ENCODE results near the gene PTEN. TPM values are rescaled to one million over a fixed set of nuclear protein-coding genes. Genes with fewer than 3 reads are reported as not detected.

The PTEN gene
- total RNA-seq, 4 donors from 2014 or later = 90.8 to 146 (median 112) TPM

DNA sequence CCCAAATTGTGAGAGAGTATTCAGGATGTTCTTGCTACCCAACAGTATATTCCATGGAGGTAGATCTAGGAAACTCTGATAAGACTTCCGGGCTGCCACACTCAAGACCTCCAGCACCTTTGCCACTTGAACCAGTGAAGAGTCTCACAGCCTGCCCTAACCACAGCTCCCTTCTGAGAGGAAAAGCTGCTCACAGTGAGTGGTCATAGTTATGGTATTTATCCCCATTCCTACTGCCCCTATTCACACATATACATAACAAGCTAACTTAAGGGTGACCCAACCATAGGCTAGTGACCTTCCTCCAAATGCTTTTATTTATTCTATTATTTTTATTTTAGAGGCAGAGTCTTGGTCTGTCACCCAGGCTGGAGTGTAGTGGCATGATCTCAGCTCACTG lies 156.3 kb downstream of the PTEN start:
- 100% methylated on average over 1 of the region's 1 CpG for WGBS, 2 donors (ENCODE audit: low coverage in 1 of 2)
- H3K4me1 ChIP-seq = no peaks in the 10 kb centered on the region
- no peak for TF ChIP-seq POLR2A (IDR thresholded peaks at IDR 0.05)
- TF ChIP-seq, protein P1, sequence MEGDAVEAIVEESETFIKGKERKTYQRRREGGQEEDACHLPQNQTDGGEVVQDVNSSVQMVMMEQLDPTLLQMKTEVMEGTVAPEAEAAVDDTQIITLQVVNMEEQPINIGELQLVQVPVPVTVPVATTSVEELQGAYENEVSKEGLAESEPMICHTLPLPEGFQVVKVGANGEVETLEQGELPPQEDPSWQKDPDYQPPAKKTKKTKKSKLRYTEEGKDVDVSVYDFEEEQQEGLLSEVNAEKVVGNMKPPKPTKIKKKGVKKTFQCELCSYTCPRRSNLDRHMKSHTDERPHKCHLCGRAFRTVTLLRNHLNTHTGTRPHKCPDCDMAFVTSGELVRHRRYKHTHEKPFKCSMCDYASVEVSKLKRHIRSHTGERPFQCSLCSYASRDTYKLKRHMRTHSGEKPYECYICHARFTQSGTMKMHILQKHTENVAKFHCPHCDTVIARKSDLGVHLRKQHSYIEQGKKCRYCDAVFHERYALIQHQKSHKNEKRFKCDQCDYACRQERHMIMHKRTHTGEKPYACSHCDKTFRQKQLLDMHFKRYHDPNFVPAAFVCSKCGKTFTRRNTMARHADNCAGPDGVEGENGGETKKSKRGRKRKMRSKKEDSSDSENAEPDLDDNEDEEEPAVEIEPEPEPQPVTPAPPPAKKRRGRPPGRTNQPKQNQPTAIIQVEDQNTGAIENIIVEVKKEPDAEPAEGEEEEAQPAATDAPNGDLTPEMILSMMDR (IDR thresholded peaks at IDR 0.05) = no peak
- no peak for TF ChIP-seq EP300 (IDR thresholded peaks at IDR 0.05)
- no peak for TF ChIP-seq POLR2AphosphoS5 (IDR thresholded peaks at IDR 0.05)
- no peak overlapping the region for H3K27ac ChIP-seq
- H3K4me3 ChIP-seq = no peak overlapping the region
- no peaks in the 10 kb centered on the region for H3K9me3 ChIP-seq
- no peaks in the 10 kb centered on the region for H3K36me3 ChIP-seq
- ATAC-seq = no peak
- no peaks in the 10 kb centered on the region for H3K27me3 ChIP-seq

Small RNAs within 50 kb of the gene (small RNA-seq; reads per million reads assigned to genes)
- gene RF00284 (0 reads per million in 4 donors), gene RN7SL78P (0 reads per million in 4 donors)

Other genes with a start within 250 kb of the PTEN start
- gene PAPSS2, start 203.7 kb upstream of the PTEN start, total RNA-seq = 10 to 100 TPM in 3 of 4 donors, 1 to 10 TPM in 1; 4.4 to 20.1 (median 14.1) TPM
- 10 to 100 TPM; 36.6 to 52.8 (median 45.8) TPM for gene ATAD1, start 45.4 kb upstream of the PTEN start, total RNA-seq
- gene KLLN, start 92 bp upstream of the PTEN start, total RNA-seq = under 1 TPM in 3 of 4 donors, not detected in 1; 0.05 to 0.54 (median 0.19) TPM

All from gastroesophageal sphincter (tissue), 4 donors.